Neural crest cell (in vitro differentiated cells): Measurements from ENCODE around the gene EPC1. TPM values are rescaled to one million over a fixed set of nuclear protein-coding genes. Genes with fewer than 3 reads are reported as not detected.

Experiments used
- DNase-seq: peaks from one replicate; pipeline ENCODE4 v3.0.0; 2021; ENCODE audit warnings: low read depth, mixed read lengths, low spot score
- H3K27ac Mint-ChIP-seq: one replicate; pipeline ENCODE4 v1.8.0; 2021; ENCODE audit warnings: mild to moderate bottlenecking, mixed read lengths; ENCODE audit not compliant: unreplicated experiment
- H3K27me3 Mint-ChIP-seq: 2 replicates; pipeline ENCODE4 v1.8.0; 2021; ENCODE audit warnings: low read depth, mild to moderate bottlenecking, mixed read lengths
- H3K36me3 Mint-ChIP-seq: 2 replicates; pipeline ENCODE4 v1.8.0; 2021; ENCODE audit warnings: low read depth, mild to moderate bottlenecking, mixed read lengths
- H3K4me1 Mint-ChIP-seq: 2 replicates; pipeline ENCODE4 v1.8.0; 2021; ENCODE audit warnings: mixed read lengths
- H3K4me3 Mint-ChIP-seq: one replicate; pipeline ENCODE4 v1.8.0; 2021; ENCODE audit warnings: mild to moderate bottlenecking, mixed read lengths
- H3K9me3 Mint-ChIP-seq: 2 replicates; pipeline ENCODE4 v1.8.0; 2021; ENCODE audit warnings: mixed read lengths
- CTCF ChIP-seq: fragments of 200-600 bp; sonication (generic); conservative IDR thresholded peaks from 2 replicates; pipeline ENCODE4 v1.5.0; 2021; ENCODE audit warnings: antibody characterized with exemption, mild to moderate bottlenecking
- total RNA-seq: library from RNA; stranded (reverse); gene quantifications from 2 replicates; pipeline ENCODE4 v1.2.1, GENCODE V29; 2021

Gene EPC1
- total RNA-seq, 1 donor from 2014 or later, result 44.4 TPM

GRCh38 chr10:32269343-32270100 is 77.4 kb downstream of the EPC1 start:
- Mint-ChIP-seq H3K27me3 (no peaks in the 10 kb centered on the region), H3K9me3 (no peaks in the 10 kb centered on the region), H3K4me3 (no peak overlapping the region), H3K27ac (no peak overlapping the region), H3K36me3 (peaks cover 36% of the 10 kb centered on the region), H3K4me1 (no peaks in the 10 kb centered on the region)
- TF ChIP-seq CTCF, result no peak
- DNase-seq, result no peak

- H3K27ac Mint-ChIP-seq, result no peak overlapping the region
- no peaks in the 10 kb centered on the region for H3K4me1 Mint-ChIP-seq
- no peaks in the 10 kb centered on the region for H3K27me3 Mint-ChIP-seq
- DNase-seq, result no peak
- H3K9me3 Mint-ChIP-seq, result no peaks in the 10 kb centered on the region
- no peak for TF ChIP-seq CTCF
- H3K36me3 Mint-ChIP-seq, result peaks cover 36% of the 10 kb centered on the region
- no peak overlapping the region for H3K4me3 Mint-ChIP-seq
Observed at GRCh38 chr10:32268788-32269187, 78.2 kb downstream of the EPC1 start.

- Mint-ChIP-seq H3K9me3 (no peaks in the 10 kb centered on the region), H3K36me3 (peaks cover 37% of the 10 kb centered on the region), H3K27me3 (peaks cover 4% of the 10 kb centered on the region), H3K4me3 (no peak overlapping the region), H3K4me1 (no peaks in the 10 kb centered on the region), H3K27ac (peak overlapping the region; percentile 13)
- TF ChIP-seq CTCF, result no peak
- no peak for DNase-seq
Observed at GRCh38 chr10:32266979-32267378, 80.0 kb downstream of the EPC1 start.

- no peak for TF ChIP-seq CTCF
- DNase-seq, result no peak
- no peaks in the 10 kb centered on the region for H3K9me3 Mint-ChIP-seq
- H3K4me1 Mint-ChIP-seq, result no peaks in the 10 kb centered on the region
- H3K4me3 Mint-ChIP-seq, result no peak overlapping the region
- H3K27ac Mint-ChIP-seq, result no peak overlapping the region
- peaks cover 4% of the 10 kb centered on the region for H3K27me3 Mint-ChIP-seq
- H3K36me3 Mint-ChIP-seq, result peaks cover 35% of the 10 kb centered on the region
Observed at GRCh38 chr10:32266566-32266965, 80.4 kb downstream of the EPC1 start.

GRCh38 chr10:32265756-32266155 is 81.2 kb downstream of the EPC1 start:
- Mint-ChIP-seq H3K4me1 (no peaks in the 10 kb centered on the region), H3K36me3 (peaks cover 31% of the 10 kb centered on the region), H3K27ac (no peak overlapping the region), H3K4me3 (no peak overlapping the region), H3K27me3 (peaks cover 4% of the 10 kb centered on the region), H3K9me3 (no peaks in the 10 kb centered on the region)
- no peak for TF ChIP-seq CTCF
- no peak for DNase-seq
